Right atrium auricular region (tissue), 2 donors: ENCODE results near the gene AGRP. TPM values are rescaled to one million over a fixed set of nuclear protein-coding genes. Genes with fewer than 3 reads are reported as not detected.

Experiments
- DNase-seq: peaks from one replicate; pipeline ENCODE4 v3.0.0-alpha.2; 2019; ENCODE audit warnings: low spot score
- H3K27ac ChIP-seq, 2 donors: fragments of 200-600 bp; sonication (generic); 1 replicate in 1 of 2; 2 replicates in 1 of 2; pipeline ENCODE4 v1.5.1; 2016 to 2019
- H3K27me3 ChIP-seq, 2 donors: fragments of 200-600 bp; sonication (generic); one replicate each; pipeline versions ENCODE4 v1.5.1 to v1.6.0; 2017 to 2019
- H3K36me3 ChIP-seq: fragments of 200-600 bp; sonication (generic); one replicate; pipeline ENCODE4 v1.5.1; 2016
- H3K4me1 ChIP-seq, 2 donors: fragments of 200-600 bp; sonication (generic); one replicate each; pipeline versions ENCODE4 v1.5.1 to v1.6.0; 2017 to 2019
- H3K4me3 ChIP-seq, 2 donors: fragments of 200-600 bp; sonication (generic); 1 replicate in 1 of 2; 2 replicates in 1 of 2; pipeline ENCODE4 v1.5.1; 2017 to 2019; ENCODE audit warnings: mild to moderate bottlenecking in 1 of 2, moderate library complexity in 1 of 2
- H3K9me3 ChIP-seq, 2 donors: fragments of 200-600 bp; sonication (generic); one replicate each; pipeline ENCODE4 v1.5.1; 2019
- CTCF ChIP-seq, 2 donors: fragments of 200-600 bp; sonication (generic); IDR thresholded peaks; one replicate each; pipeline ENCODE4 v1.5.1; 2019; ENCODE audit warnings: antibody characterized with exemption in 2 of 2
- total RNA-seq, 2 donors: library from RNA; depleted of rRNA; stranded (reverse); fragments of >200 nt; gene quantifications; one replicate each; pipeline ENCODE4 v1.1.0, GENCODE V29; 2016

AGRP gene
- total RNA-seq, 2 donors from 2014 or later = not detected

- Histone ChIP-seq H3K36me3 (no peaks in the 10 kb centered on the region), H3K4me1 (peaks cover 0 to 61% of the 10 kb centered on the region in 2 donors), H3K27ac (no peak overlapping the region), H3K9me3 (no peaks in the 10 kb centered on the region), H3K4me3 (no peak overlapping the region), H3K27me3 (no peaks in the 10 kb centered on the region)
- DNase-seq = peak; percentile 72
- TF ChIP-seq CTCF (IDR thresholded peaks at IDR 0.05) = no peak
Observed at GRCh38 chr16:67470359-67470758, 13.0 kb downstream of the AGRP start.

- H3K9me3 ChIP-seq = no peaks in the 10 kb centered on the region
- no peak overlapping the region for H3K4me3 ChIP-seq
- DNase-seq = no peak
- H3K27me3 ChIP-seq = no peaks in the 10 kb centered on the region
- peaks cover 0 to 62% of the 10 kb centered on the region in 2 donors for H3K4me1 ChIP-seq
- no peak for TF ChIP-seq CTCF (IDR thresholded peaks at IDR 0.05)
- H3K36me3 ChIP-seq = no peaks in the 10 kb centered on the region
- H3K27ac ChIP-seq = no peak overlapping the region
Observed at GRCh38 chr16:67468731-67469130, 14.6 kb downstream of the AGRP start.

DNA sequence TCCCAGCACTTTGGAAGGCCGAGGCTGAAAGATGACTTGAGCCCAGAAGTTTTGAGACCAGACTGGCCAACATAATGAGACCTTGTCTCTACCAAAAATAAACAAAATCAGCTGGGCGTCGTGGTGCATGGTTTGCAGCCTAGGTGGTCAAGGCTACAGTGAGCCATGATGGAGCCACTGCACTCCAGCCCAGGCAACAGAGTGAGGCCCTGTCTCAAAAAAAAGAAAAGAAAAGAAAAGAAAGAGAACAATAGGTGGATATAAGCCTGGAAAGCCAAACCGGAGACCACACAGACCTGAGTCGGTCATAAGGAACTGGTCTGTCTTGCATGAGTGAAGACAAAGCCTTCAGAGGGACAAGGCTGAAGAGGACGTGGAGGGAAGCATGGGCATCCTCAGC lies 16.8 kb downstream of the AGRP start:
- Histone ChIP-seq H3K27me3 (no peaks in the 10 kb centered on the region), H3K9me3 (no peaks in the 10 kb centered on the region), H3K4me3 (no peak overlapping the region), H3K27ac (no peak overlapping the region), H3K4me1 (peaks cover 0 to 72% of the 10 kb centered on the region in 2 donors), H3K36me3 (peaks cover 3% of the 10 kb centered on the region)
- TF ChIP-seq CTCF (IDR thresholded peaks at IDR 0.05) = no peak
- DNase-seq = no peak

DNA sequence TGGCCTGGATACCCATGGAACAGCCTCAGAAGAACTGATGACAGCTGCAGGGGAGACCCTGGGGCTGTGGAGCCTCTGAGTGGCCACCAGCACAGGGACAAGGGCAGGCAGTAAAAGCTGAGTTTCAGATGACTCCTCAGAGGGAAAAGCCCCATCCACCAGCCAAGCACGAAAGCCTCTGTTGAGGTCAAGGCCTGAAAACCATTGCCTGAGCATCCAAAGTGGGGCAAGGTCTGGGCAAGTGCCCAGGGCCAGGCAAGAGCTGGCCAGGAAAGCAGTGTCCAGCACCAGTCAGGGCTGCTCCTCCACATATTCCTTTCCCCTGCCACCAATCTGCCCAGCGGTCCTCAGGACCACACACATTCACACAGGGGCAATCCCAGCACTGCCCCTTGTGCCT lies 18.8 kb downstream of the AGRP start:
- H3K27ac ChIP-seq = no peak overlapping the region
- H3K36me3 ChIP-seq = peaks cover 6% of the 10 kb centered on the region
- H3K9me3 ChIP-seq = no peaks in the 10 kb centered on the region
- no peak for DNase-seq
- TF ChIP-seq CTCF (IDR thresholded peaks at IDR 0.05) = no peak
- no peaks in the 10 kb centered on the region for H3K27me3 ChIP-seq
- H3K4me3 ChIP-seq = no peak overlapping the region
- H3K4me1 ChIP-seq = peaks cover 0 to 72% of the 10 kb centered on the region in 2 donors

DNA sequence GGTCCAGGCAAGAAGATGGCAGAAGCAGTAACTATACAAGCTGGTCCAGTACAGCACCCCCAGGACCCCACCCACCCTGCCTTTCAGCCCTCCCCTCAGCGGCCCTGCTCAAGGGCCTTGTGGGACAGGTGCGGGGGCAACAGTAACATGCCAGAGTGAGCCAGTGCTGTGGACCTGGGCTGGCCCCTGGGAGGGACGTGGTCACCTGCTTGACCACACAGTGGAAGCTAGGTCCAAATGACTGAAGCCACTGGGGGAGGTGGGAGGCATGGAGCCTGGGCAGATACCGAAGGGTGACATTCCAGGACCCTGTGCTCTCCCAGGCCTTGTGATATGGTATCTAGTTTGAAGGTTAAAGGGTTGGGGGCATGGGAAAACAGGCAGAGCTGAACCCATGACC lies 19.7 kb downstream of the AGRP start:
- H3K9me3 ChIP-seq = no peaks in the 10 kb centered on the region
- no peak for TF ChIP-seq CTCF (IDR thresholded peaks at IDR 0.05)
- no peak overlapping the region for H3K27ac ChIP-seq
- peaks cover 6% of the 10 kb centered on the region for H3K36me3 ChIP-seq
- no peak for DNase-seq
- H3K27me3 ChIP-seq = no peaks in the 10 kb centered on the region
- H3K4me3 ChIP-seq = no peak overlapping the region
- H3K4me1 ChIP-seq = peaks cover 0 to 73% of the 10 kb centered on the region in 2 donors

GRCh38 chr16:67463059-67463458 lies 20.3 kb downstream of the AGRP start:
- no peak for TF ChIP-seq CTCF (IDR thresholded peaks at IDR 0.05)
- H3K27me3 ChIP-seq = no peaks in the 10 kb centered on the region
- H3K9me3 ChIP-seq = no peaks in the 10 kb centered on the region
- peaks cover 0 to 73% of the 10 kb centered on the region in 2 donors for H3K4me1 ChIP-seq
- H3K27ac ChIP-seq = no peak overlapping the region
- no peak for DNase-seq
- no peak overlapping the region for H3K4me3 ChIP-seq
- peaks cover 6% of the 10 kb centered on the region for H3K36me3 ChIP-seq
